ENCODE results near the gene SPARC. TPM values are rescaled to one million over a fixed set of nuclear protein-coding genes. Genes with fewer than 3 reads are reported as not detected.

SPARC gene
- total and polyA plus RNA-seq, 5 donors from 2014 or later = 34.6 TPM; not detected in 4

- no peak overlapping the region for H3K4me3 Mint-ChIP-seq
- Histone ChIP-seq H3K4me1 (ENCODE audit: control insufficient read depth, insufficient read depth, low read length, poor library complexity, severe bottlenecking) (no peaks in the 10 kb centered on the region), H3K36me3 (ENCODE audit: control insufficient read depth, insufficient read depth, low read length) (no peaks in the 10 kb centered on the region), H3K27me3 (ENCODE audit: control insufficient read depth, insufficient read depth, low read length) (no peaks in the 10 kb centered on the region), H3K27ac (ENCODE audit: insufficient read depth, low read length, poor library complexity, severe bottlenecking) (no peak overlapping the region), H3K9me3 (ENCODE audit: control insufficient read depth in 2 of 2, low read length in 2 of 2) (no peaks in the 10 kb centered on the region), H3K4me3 (ENCODE audit: low read depth, low read length) (no peak overlapping the region)
- H3K27ac Mint-ChIP-seq = no peak overlapping the region
- peaks cover 16% of the 10 kb centered on the region for H3K27me3 Mint-ChIP-seq
- peaks cover 0 to 2% (median 0%) of the 10 kb centered on the region in 7 donors for H3K9me3 Mint-ChIP-seq
- no peaks in the 10 kb centered on the region for H3K36me3 Mint-ChIP-seq
- ATAC-seq (ENCODE audit: low read depth in 2 of 2) (no peak), DNase-seq (no peak)
- no peaks in the 10 kb centered on the region for H3K4me1 Mint-ChIP-seq
These were observed 62.2 kb downstream of the SPARC start for GRCh38 chr5:151624476-151624875.

- no peaks in the 10 kb centered on the region for H3K9me3 ChIP-seq (ENCODE audit: control insufficient read depth in 2 of 2, low read length in 2 of 2)
- Mint-ChIP-seq H3K4me1 (no peaks in the 10 kb centered on the region), H3K9me3 (peaks cover 0 to 2% (median 0%) of the 10 kb centered on the region in 7 donors), H3K27ac (no peak overlapping the region), H3K27me3 (peaks cover 17% of the 10 kb centered on the region), H3K4me3 (no peak overlapping the region), H3K36me3 (no peaks in the 10 kb centered on the region)
- H3K4me3 ChIP-seq (ENCODE audit: low read depth, low read length) = no peak overlapping the region
- no peaks in the 10 kb centered on the region for H3K36me3 ChIP-seq (ENCODE audit: control insufficient read depth, insufficient read depth, low read length)
- no peaks in the 10 kb centered on the region for H3K4me1 ChIP-seq (ENCODE audit: control insufficient read depth, insufficient read depth, low read length, poor library complexity, severe bottlenecking)
- H3K27me3 ChIP-seq (ENCODE audit: control insufficient read depth, insufficient read depth, low read length) = peaks cover 3% of the 10 kb centered on the region
- no peak for DNase-seq
- ATAC-seq (ENCODE audit: low read depth in 2 of 2) = no peak
- no peak overlapping the region for H3K27ac ChIP-seq (ENCODE audit: insufficient read depth, low read length, poor library complexity, severe bottlenecking)
These were observed 64.2 kb downstream of the SPARC start for GRCh38 chr5:151622367-151623088.

- Histone ChIP-seq H3K27ac (ENCODE audit: insufficient read depth, low read length, poor library complexity, severe bottlenecking) (no peak overlapping the region), H3K4me3 (ENCODE audit: low read depth, low read length) (no peak overlapping the region), H3K36me3 (ENCODE audit: control insufficient read depth, insufficient read depth, low read length) (no peaks in the 10 kb centered on the region), H3K27me3 (ENCODE audit: control insufficient read depth, insufficient read depth, low read length) (peaks cover 3% of the 10 kb centered on the region), H3K9me3 (ENCODE audit: control insufficient read depth in 2 of 2, low read length in 2 of 2) (no peaks in the 10 kb centered on the region), H3K4me1 (ENCODE audit: control insufficient read depth, insufficient read depth, low read length, poor library complexity, severe bottlenecking) (no peaks in the 10 kb centered on the region)
- no peak for DNase-seq
- Mint-ChIP-seq H3K27ac (peak overlapping the region in 1 of 3 donors; percentile 62), H3K9me3 (peaks cover 0 to 2% (median 0%) of the 10 kb centered on the region in 7 donors), H3K4me3 (no peak overlapping the region), H3K27me3 (peaks cover 20% of the 10 kb centered on the region), H3K36me3 (no peaks in the 10 kb centered on the region), H3K4me1 (peaks cover 0 to 8% (median 0%) of the 10 kb centered on the region in 4 donors)
- no peak for ATAC-seq (ENCODE audit: low read depth in 2 of 2)
These were observed 66.3 kb downstream of the SPARC start for GRCh38 chr5:151620461-151620840.

GRCh38 chr5:151619812-151620460, 66.8 kb downstream of the SPARC start:
- no peak overlapping the region for H3K4me3 ChIP-seq (ENCODE audit: low read depth, low read length)
- no peaks in the 10 kb centered on the region for H3K9me3 ChIP-seq (ENCODE audit: control insufficient read depth in 2 of 2, low read length in 2 of 2)
- Mint-ChIP-seq H3K4me1 (peaks cover 0 to 14% (median 0%) of the 10 kb centered on the region in 4 donors), H3K27me3 (peaks cover 21% of the 10 kb centered on the region), H3K9me3 (peaks cover 0 to 2% (median 0%) of the 10 kb centered on the region in 7 donors), H3K4me3 (no peak overlapping the region), H3K27ac (no peak overlapping the region), H3K36me3 (no peaks in the 10 kb centered on the region)
- no peaks in the 10 kb centered on the region for H3K4me1 ChIP-seq (ENCODE audit: control insufficient read depth, insufficient read depth, low read length, poor library complexity, severe bottlenecking)
- no peaks in the 10 kb centered on the region for H3K36me3 ChIP-seq (ENCODE audit: control insufficient read depth, insufficient read depth, low read length)
- peaks cover 3% of the 10 kb centered on the region for H3K27me3 ChIP-seq (ENCODE audit: control insufficient read depth, insufficient read depth, low read length)
- DNase-seq (no peak), ATAC-seq (ENCODE audit: low read depth in 2 of 2) (no peak)
- H3K27ac ChIP-seq (ENCODE audit: insufficient read depth, low read length, poor library complexity, severe bottlenecking) = no peak overlapping the region

- Histone ChIP-seq H3K36me3 (ENCODE audit: control insufficient read depth, insufficient read depth, low read length) (no peaks in the 10 kb centered on the region), H3K27me3 (ENCODE audit: control insufficient read depth, insufficient read depth, low read length) (peaks cover 3% of the 10 kb centered on the region), H3K4me1 (ENCODE audit: control insufficient read depth, insufficient read depth, low read length, poor library complexity, severe bottlenecking) (peaks cover 6% of the 10 kb centered on the region), H3K4me3 (ENCODE audit: low read depth, low read length) (no peak overlapping the region), H3K27ac (ENCODE audit: insufficient read depth, low read length, poor library complexity, severe bottlenecking) (no peak overlapping the region), H3K9me3 (ENCODE audit: control insufficient read depth in 2 of 2, low read length in 2 of 2) (no peaks in the 10 kb centered on the region)
- Mint-ChIP-seq H3K27ac (no peak overlapping the region), H3K9me3 (peaks cover 0 to 2% (median 0%) of the 10 kb centered on the region in 7 donors), H3K36me3 (no peaks in the 10 kb centered on the region), H3K4me3 (no peak overlapping the region), H3K4me1 (peaks cover 0 to 24% (median 0%) of the 10 kb centered on the region in 4 donors), H3K27me3 (peaks cover 21% of the 10 kb centered on the region)
- ATAC-seq (ENCODE audit: low read depth in 2 of 2) (no peak), DNase-seq (no peak)
These were observed 67.8 kb downstream of the SPARC start for GRCh38 chr5:151618907-151619306.

- ATAC-seq (ENCODE audit: low read depth in 2 of 2) (no peak), DNase-seq (no peak)
- no peaks in the 10 kb centered on the region for H3K36me3 Mint-ChIP-seq
- peaks cover 14% of the 10 kb centered on the region for H3K4me1 ChIP-seq (ENCODE audit: control insufficient read depth, insufficient read depth, low read length, poor library complexity, severe bottlenecking)
- no peaks in the 10 kb centered on the region for H3K36me3 ChIP-seq (ENCODE audit: control insufficient read depth, insufficient read depth, low read length)
- no peak overlapping the region for H3K4me3 ChIP-seq (ENCODE audit: low read depth, low read length)
- peaks cover 3% of the 10 kb centered on the region for H3K27me3 ChIP-seq (ENCODE audit: control insufficient read depth, insufficient read depth, low read length)
- H3K27ac ChIP-seq (ENCODE audit: insufficient read depth, low read length, poor library complexity, severe bottlenecking) = no peak overlapping the region
- H3K4me1 Mint-ChIP-seq = peaks cover 0 to 32% (median 3%) of the 10 kb centered on the region in 4 donors
- H3K9me3 Mint-ChIP-seq = peaks cover 0 to 2% (median 0%) of the 10 kb centered on the region in 7 donors
- no peak overlapping the region for H3K4me3 Mint-ChIP-seq
- peak overlapping the region in 1 of 3 donors; percentile 15 for H3K27ac Mint-ChIP-seq
- H3K9me3 ChIP-seq (ENCODE audit: control insufficient read depth in 2 of 2, low read length in 2 of 2) = no peaks in the 10 kb centered on the region
- peaks cover 21% of the 10 kb centered on the region for H3K27me3 Mint-ChIP-seq
These were observed 68.6 kb downstream of the SPARC start for GRCh38 chr5:151617841-151618710.

- no peaks in the 10 kb centered on the region for H3K9me3 ChIP-seq (ENCODE audit: control insufficient read depth in 2 of 2, low read length in 2 of 2)
- no peak for DNase-seq
- H3K27ac ChIP-seq (ENCODE audit: insufficient read depth, low read length, poor library complexity, severe bottlenecking) = no peak overlapping the region
- Mint-ChIP-seq H3K36me3 (no peaks in the 10 kb centered on the region), H3K27ac (no peak overlapping the region), H3K27me3 (peaks cover 21% of the 10 kb centered on the region), H3K4me1 (peaks cover 0 to 39% (median 5%) of the 10 kb centered on the region in 4 donors), H3K9me3 (peaks cover 0 to 3% (median 0%) of the 10 kb centered on the region in 7 donors), H3K4me3 (no peak overlapping the region)
- H3K36me3 ChIP-seq (ENCODE audit: control insufficient read depth, insufficient read depth, low read length) = no peaks in the 10 kb centered on the region
- H3K27me3 ChIP-seq (ENCODE audit: control insufficient read depth, insufficient read depth, low read length) = peaks cover 3% of the 10 kb centered on the region
- no peak for ATAC-seq (ENCODE audit: low read depth in 2 of 2)
- H3K4me3 ChIP-seq (ENCODE audit: low read depth, low read length) = no peak overlapping the region
- peaks cover 21% of the 10 kb centered on the region for H3K4me1 ChIP-seq (ENCODE audit: control insufficient read depth, insufficient read depth, low read length, poor library complexity, severe bottlenecking)
These were observed 69.3 kb downstream of the SPARC start for GRCh38 chr5:151617383-151617840.

All from CD4-positive, CD25-positive, alpha-beta regulatory T cell (primary cell).